SU-DHL-6 (cell line): Measurements from ENCODE around the gene ALS2.

ENCODE experiments used
- H2AFZ ChIP-seq: fragments of 200-600 bp; sonication (generic); 2 replicates; pipeline ENCODE4 v1.6.1; 2014; ENCODE audit warnings: low read depth, mild to moderate bottlenecking, moderate library complexity, mixed read lengths, antibody characterized with exemption, low read length; ENCODE audit not compliant: severe bottlenecking
- H3F3A ChIP-seq: fragments of 200-600 bp; shearing (Covaris generic); 2 replicates; pipeline ENCODE4 v1.6.0; 2016; ENCODE audit warnings: antibody characterized with exemption, mild to moderate bottlenecking; ENCODE audit not compliant: insufficient read depth
- H3K27ac ChIP-seq: fragments of 200-600 bp; sonication (generic); 2 replicates; pipeline ENCODE4 v1.5.1; 2016; ENCODE audit warnings: low read depth, mild to moderate bottlenecking, low read length, moderate library complexity, mixed read lengths
- H3K27me3 ChIP-seq: fragments of 200-600 bp; sonication (generic), shearing (Covaris generic); 2 replicates; pipeline ENCODE4 v1.6.0; 2014; ENCODE audit warnings: mild to moderate bottlenecking, low read length
- H3K36me3 ChIP-seq: fragments of 200-600 bp; sonication (generic); 2 replicates; pipeline ENCODE4 v1.6.1; 2014; ENCODE audit warnings: mild to moderate bottlenecking, low read length, mixed read lengths
- H3K4me2 ChIP-seq: fragments of 300-600, 200-600 bp; shearing (Covaris generic), sonication (generic); 2 replicates; pipeline ENCODE4 v1.6.0; 2014; ENCODE audit warnings: low read length, low read depth, mild to moderate bottlenecking; ENCODE audit not compliant: poor library complexity, severe bottlenecking
- H3K4me3 ChIP-seq: fragments of 200-600 bp; sonication (generic); 2 replicates; pipeline ENCODE4 v1.5.1; 2014; ENCODE audit warnings: antibody characterized with exemption, low read length, mild to moderate bottlenecking, mixed read lengths; ENCODE audit not compliant: insufficient read depth, poor library complexity, severe bottlenecking
- H3K79me2 ChIP-seq: fragments of 200-600 bp; sonication (generic); 2 replicates; pipeline ENCODE4 v1.6.1; 2014; ENCODE audit warnings: mild to moderate bottlenecking, low read length, moderate library complexity; ENCODE audit not compliant: insufficient read depth
- H3K9ac ChIP-seq: fragments of 200-600 bp; sonication (generic); 2 replicates; pipeline ENCODE4 v1.7.0; 2014; ENCODE audit warnings: mild to moderate bottlenecking, low read length
- H3K9me2 ChIP-seq: fragments of 200-600 bp; sonication (generic); replicated peaks from 2 replicates; pipeline ENCODE4 v1.6.1; 2014; ENCODE audit warnings: low read length; ENCODE audit not compliant: insufficient read depth
- H3K9me3 ChIP-seq: fragments of 200-600 bp; sonication (generic); 2 replicates; pipeline ENCODE4 v1.6.1; 2014; ENCODE audit warnings: low read length, mixed read lengths; ENCODE audit not compliant: insufficient read depth
- H4K20me1 ChIP-seq: fragments of 200-600 bp; sonication (generic); 2 replicates; pipeline ENCODE4 v1.6.1; 2014; ENCODE audit warnings: low read depth, mild to moderate bottlenecking, antibody characterized with exemption, low read length, moderate library complexity, mixed read lengths
- CTCF ChIP-seq: fragments of 200-600 bp; sonication (generic); IDR thresholded peaks from one replicate; pipeline ENCODE4 v1.5.1; 2017; ENCODE audit warnings: antibody characterized with exemption, mild to moderate bottlenecking, low read length, moderate library complexity; ENCODE audit not compliant: insufficient read depth, poor library complexity, severe bottlenecking
- EZH2phosphoT487 ChIP-seq: fragments of 200-600 bp; sonication (generic), shearing (Covaris generic); conservative IDR thresholded peaks from 2 replicates; pipeline ENCODE4 v1.6.1; 2018; ENCODE audit warnings: mild to moderate bottlenecking, antibody characterized with exemption, low read length, moderate library complexity, mixed read lengths

Gene ALS2

GRCh38 chr2:201685156-201685555, 95.6 kb downstream of the ALS2 start:
- TF ChIP-seq EZH2phosphoT487 = no peak

GRCh38 chr2:201680743-201681142, 100.0 kb downstream of the ALS2 start:
- no peak overlapping the region for H2AFZ ChIP-seq

More at GRCh38 chr2:201685156-201685555, 95.6 kb downstream of the ALS2 start:
- Histone ChIP-seq H3F3A (no peaks in the 10 kb centered on the region), H3K9me2 (no peaks in the 10 kb centered on the region), H3K79me2 (no peaks in the 10 kb centered on the region), H3K27me3 (no peaks in the 10 kb centered on the region), H3K36me3 (no peaks in the 10 kb centered on the region), H3K9me3 (no peaks in the 10 kb centered on the region), H3K27ac (no peak overlapping the region), H2AFZ (no peak overlapping the region), H3K4me3 (no peak overlapping the region), H3K9ac (no peak overlapping the region), H3K4me2 (no peak overlapping the region), H4K20me1 (no peaks in the 10 kb centered on the region)

GRCh38 chr2:201678401-201678800, 102.3 kb downstream of the ALS2 start:
- Histone ChIP-seq H3K79me2 (no peaks in the 10 kb centered on the region), H3K4me2 (no peak overlapping the region), H3F3A (no peaks in the 10 kb centered on the region), H3K36me3 (no peaks in the 10 kb centered on the region), H3K9ac (no peak overlapping the region), H3K27ac (no peak overlapping the region), H2AFZ (no peak overlapping the region), H3K9me3 (no peaks in the 10 kb centered on the region), H4K20me1 (no peaks in the 10 kb centered on the region), H3K4me3 (no peak overlapping the region), H3K27me3 (no peaks in the 10 kb centered on the region), H3K9me2 (no peaks in the 10 kb centered on the region)
- TF ChIP-seq EZH2phosphoT487 (no peak), CTCF (no peak)

More at GRCh38 chr2:201680743-201681142, 100.0 kb downstream of the ALS2 start:
- Histone ChIP-seq H3K27ac (no peak overlapping the region), H3F3A (no peaks in the 10 kb centered on the region), H3K4me3 (no peak overlapping the region), H3K27me3 (no peaks in the 10 kb centered on the region), H3K4me2 (no peak overlapping the region), H4K20me1 (no peaks in the 10 kb centered on the region), H3K36me3 (no peaks in the 10 kb centered on the region), H3K9ac (no peak overlapping the region), H3K79me2 (no peaks in the 10 kb centered on the region), H3K9me3 (no peaks in the 10 kb centered on the region), H3K9me2 (no peaks in the 10 kb centered on the region)
- TF ChIP-seq EZH2phosphoT487 (no peak), CTCF (peak; percentile 34)

GRCh38 chr2:201675454-201675853, 105.3 kb downstream of the ALS2 start:
- Histone ChIP-seq H3K27ac (no peak overlapping the region), H3K9me2 (no peaks in the 10 kb centered on the region), H4K20me1 (no peaks in the 10 kb centered on the region), H3K36me3 (no peaks in the 10 kb centered on the region), H3K4me2 (no peak overlapping the region), H2AFZ (no peak overlapping the region), H3K9ac (no peak overlapping the region), H3K27me3 (no peaks in the 10 kb centered on the region), H3K79me2 (no peaks in the 10 kb centered on the region), H3K4me3 (no peak overlapping the region), H3K9me3 (no peaks in the 10 kb centered on the region), H3F3A (no peaks in the 10 kb centered on the region)
- TF ChIP-seq CTCF = no peak
- TF ChIP-seq EZH2phosphoT487 = no peak
